GM23248 (cell line): ENCODE measurements around the gene TUBA1B.

Source experiments
- EZH2 ChIP-seq: fragments of 200-600 bp; sonication (generic); IDR thresholded peaks from 2 replicates; pipeline ENCODE4 v1.6.1; 2018; ENCODE audit warnings: antibody characterized with exemption, mild to moderate bottlenecking; ENCODE audit not compliant: insufficient read depth, poor library complexity, severe bottlenecking
- EZH2phosphoT487 ChIP-seq: fragments of 200-600 bp; sonication (generic); IDR thresholded peaks from 2 replicates; pipeline ENCODE4 v1.6.1; 2018; ENCODE audit warnings: antibody characterized with exemption, moderate library complexity, mild to moderate bottlenecking, low read depth; ENCODE audit not compliant: insufficient read depth

GRCh38 chr12:49130151-49131050 lies 794 bp downstream of the TUBA1B start:
- TF ChIP-seq EZH2 (no peak), EZH2phosphoT487 (no peak)
